ENCODE results near the gene DTNB. TPM values are rescaled to one million over a fixed set of nuclear protein-coding genes. Genes with fewer than 3 reads are reported as not detected.

Gene DTNB
- polyA plus RNA-seq, 1 donor from 2014 or later = 22.5 TPM

- Histone ChIP-seq H3K9me3 (ENCODE audit: low read length) (no peaks in the 10 kb centered on the region), H3K79me2 (replicated peaks; ENCODE audit: insufficient read depth, low read length) (no peaks in the 10 kb centered on the region), H3K4me3 (ENCODE audit: low read length) (no peak overlapping the region), H3K27me3 (ENCODE audit: insufficient read depth, low read depth, low read length) (no peaks in the 10 kb centered on the region), H3K36me3 (ENCODE audit: insufficient read depth, low read length) (no peaks in the 10 kb centered on the region), H3K27ac (ENCODE audit: low read length) (no peak overlapping the region), H3F3A (ENCODE audit: insufficient read depth, low read length, poor library complexity, severe bottlenecking) (no peaks in the 10 kb centered on the region), H2AFZ (ENCODE audit: low read depth, low read length) (no peak overlapping the region), H3K9ac (ENCODE audit: low read length) (no peak overlapping the region), H3K9me2 (ENCODE audit: insufficient read depth, low read length) (no peaks in the 10 kb centered on the region), H4K20me1 (ENCODE audit: insufficient read depth) (no peaks in the 10 kb centered on the region), H3K4me2 (ENCODE audit: low read length) (no peak overlapping the region)
- TF ChIP-seq REST (IDR thresholded peaks at IDR 0.05; ENCODE audit: borderline replicate concordance) (no peak), EZH2 (IDR thresholded peaks at IDR 0.05; ENCODE audit: borderline replicate concordance, insufficient read depth, low read length, poor library complexity, severe bottlenecking) (no peak)
These were observed 284.2 kb downstream of the DTNB start for GRCh38 chr2:25389161-25389560.

GRCh38 chr2:25388491-25388890 is 284.9 kb downstream of the DTNB start:
- Histone ChIP-seq H3F3A (ENCODE audit: insufficient read depth, low read length, poor library complexity, severe bottlenecking) (no peaks in the 10 kb centered on the region), H3K9ac (ENCODE audit: low read length) (no peak overlapping the region), H3K79me2 (replicated peaks; ENCODE audit: insufficient read depth, low read length) (no peaks in the 10 kb centered on the region), H3K27ac (ENCODE audit: low read length) (no peak overlapping the region), H2AFZ (ENCODE audit: low read depth, low read length) (no peak overlapping the region), H3K9me3 (ENCODE audit: low read length) (no peaks in the 10 kb centered on the region), H3K27me3 (ENCODE audit: insufficient read depth, low read depth, low read length) (no peaks in the 10 kb centered on the region), H4K20me1 (ENCODE audit: insufficient read depth) (no peaks in the 10 kb centered on the region), H3K4me2 (ENCODE audit: low read length) (no peak overlapping the region), H3K9me2 (ENCODE audit: insufficient read depth, low read length) (no peaks in the 10 kb centered on the region), H3K4me3 (ENCODE audit: low read length) (no peak overlapping the region), H3K36me3 (ENCODE audit: insufficient read depth, low read length) (no peaks in the 10 kb centered on the region)
- TF ChIP-seq EP300 (conservative IDR thresholded peaks at IDR 0.05; ENCODE audit: poor library complexity, severe bottlenecking) (no peak), EZH2 (IDR thresholded peaks at IDR 0.05; ENCODE audit: borderline replicate concordance, insufficient read depth, low read length, poor library complexity, severe bottlenecking) (no peak), REST (IDR thresholded peaks at IDR 0.05; ENCODE audit: borderline replicate concordance) (no peak), RAD21 (conservative IDR thresholded peaks at IDR 0.05) (no peak), CTCF (IDR thresholded peaks at IDR 0.05; ENCODE audit: poor library complexity, severe bottlenecking) (no peak), POLR2AphosphoS5 (IDR thresholded peaks at IDR 0.05) (no peak), TAF1 (IDR thresholded peaks at IDR 0.05; ENCODE audit: low read depth) (no peak)
